IMR-90 (cell line): ENCODE measurements around the gene TSSK3. TPM values are rescaled to one million over a fixed set of nuclear protein-coding genes. Genes with fewer than 3 reads are reported as not detected.

Experiments
- ATAC-seq: fragments of 200-7000 bp; cut with Tn5 transposase; 2 replicates; pipeline ENCODE4 v1.9.1; 2020; ENCODE audit warnings: low read depth, mild to moderate bottlenecking, moderate library complexity
- BruUV-seq: library from RNA; stranded (reverse); fragments of 400-500 nt; replicated peaks from 2 replicates; lab custom pipeline; 2021; lab: Mats Ljungman, UMichigan
- CTCF ChIA-PET: fragments of 300-600 bp; formaldehyde crosslinking; extraction: SDS; loops from one replicate; lab custom pipeline; 2021; ENCODE audit warnings: antibody characterized with exemption; lab: Yijun Ruan, JAX
- POLR2A ChIA-PET: fragments of 300-600 bp; sonication (Branson Sonifier 250); formaldehyde crosslinking; loops from one replicate; lab custom pipeline; 2022; ENCODE audit warnings: antibody characterized with exemption; ENCODE audit not compliant: unreplicated experiment; lab: Charles Lee
- DNase-seq: peaks from one replicate; pipeline ENCODE4 v3.0.0; 2013
- H2AFZ ChIP-seq: replicated peaks from 2 replicates; pipeline ENCODE3; 2013; ENCODE audit warnings: low read length, mild to moderate bottlenecking; ENCODE audit not compliant: poor library complexity
- H2AK5ac ChIP-seq: 2 replicates; pipeline ENCODE4 v1.6.1; 2013; ENCODE audit warnings: low read depth, low read length, inconsistent platforms
- H2AK9ac ChIP-seq: replicated peaks from 2 replicates; pipeline ENCODE3; 2013; ENCODE audit warnings: mild to moderate bottlenecking, low read depth, low read length, moderate library complexity; ENCODE audit not compliant: poor library complexity
- H2BK120ac ChIP-seq: 2 replicates; pipeline ENCODE4 v1.6.1; 2013; ENCODE audit warnings: low read depth, low read length, inconsistent platforms
- H2BK15ac ChIP-seq: 3 replicates; pipeline ENCODE4 v1.6.1; 2013; ENCODE audit warnings: low read depth, low read length, inconsistent platforms
- H2BK20ac ChIP-seq: 2 replicates; pipeline ENCODE4 v1.6.1; 2013; ENCODE audit warnings: low read depth, mild to moderate bottlenecking, inconsistent platforms, low read length, moderate library complexity
- H2BK5ac ChIP-seq: 2 replicates; pipeline ENCODE4 v1.6.1; 2013; ENCODE audit warnings: mild to moderate bottlenecking, low read depth, low read length, inconsistent platforms; ENCODE audit not compliant: poor library complexity, severe bottlenecking
- H3K14ac ChIP-seq: replicated peaks from 2 replicates; pipeline ENCODE4 v1.6.1; 2013; ENCODE audit warnings: low read depth, low read length, inconsistent platforms
- H3K18ac ChIP-seq: 2 replicates; pipeline ENCODE4 v1.6.1; 2013; ENCODE audit warnings: low read depth, low read length, control low read depth
- H3K23ac ChIP-seq: 2 replicates; pipeline ENCODE4 v1.6.1; 2013; ENCODE audit warnings: low read depth, low read length, inconsistent platforms
- H3K27ac ChIP-seq: 2 replicates; pipeline ENCODE4 v1.5.1; 2013; ENCODE audit warnings: mild to moderate bottlenecking, control low read depth, low read length; ENCODE audit not compliant: insufficient read depth
- H3K27me3 ChIP-seq: 2 replicates; pipeline ENCODE4 v1.6.1; 2013; ENCODE audit warnings: low read length; ENCODE audit not compliant: control insufficient read depth, insufficient read depth
- H3K36me3 ChIP-seq: 2 replicates; pipeline ENCODE4 v1.6.1; 2013; ENCODE audit warnings: low read length, mixed read lengths; ENCODE audit not compliant: control insufficient read depth, insufficient read depth
- H3K4ac ChIP-seq: 2 replicates; pipeline ENCODE4 v1.6.1; 2013; ENCODE audit warnings: low read depth, low read length, inconsistent platforms
- H3K4me1 ChIP-seq: 2 replicates; pipeline ENCODE4 v1.6.1; 2013; ENCODE audit warnings: low read length, mixed read lengths; ENCODE audit not compliant: control insufficient read depth, insufficient read depth
- H3K4me2 ChIP-seq: 2 replicates; pipeline ENCODE4 v1.6.1; 2013; ENCODE audit warnings: low read depth, mild to moderate bottlenecking, control low read depth, low read length, moderate library complexity
- H3K4me3 ChIP-seq: 2 replicates; pipeline ENCODE4 v1.5.1; 2013; ENCODE audit warnings: low read depth, mild to moderate bottlenecking, control low read depth, low read length, moderate library complexity; ENCODE audit not compliant: insufficient read depth
- H3K56ac ChIP-seq: 2 replicates; pipeline ENCODE4 v1.6.1; 2013; ENCODE audit warnings: low read length, inconsistent platforms; ENCODE audit not compliant: insufficient read depth; ENCODE audit errors: extremely low read depth
- H3K79me1 ChIP-seq, 2 experiments: 2 replicates each; pipeline ENCODE4 v1.6.1; 2013; ENCODE audit warnings: low read length in 2 of 2, inconsistent platforms in 1 of 2, low read depth in 1 of 2
- H3K9ac ChIP-seq: 2 replicates; pipeline ENCODE4 v1.6.1; 2013; ENCODE audit warnings: low read depth, low read length, control low read depth
- H3K9me1 ChIP-seq: 2 replicates; pipeline ENCODE4 v1.6.1; 2013; ENCODE audit warnings: low read length, inconsistent platforms; ENCODE audit not compliant: insufficient read depth
- H3K9me3 ChIP-seq: 2 replicates; pipeline ENCODE4 v1.6.1; 2013; ENCODE audit warnings: low read length; ENCODE audit not compliant: control insufficient read depth, insufficient read depth
- H4K20me1 ChIP-seq: 2 replicates; pipeline ENCODE4 v1.6.1; 2013; ENCODE audit warnings: low read length, inconsistent platforms; ENCODE audit not compliant: insufficient read depth
- H4K5ac ChIP-seq: 2 replicates; pipeline ENCODE4 v1.6.1; 2013; ENCODE audit warnings: mild to moderate bottlenecking, low read depth, low read length, control low read depth
- H4K8ac ChIP-seq, 2 experiments: 2 replicates each; pipeline ENCODE4 v1.6.1; 2013; ENCODE audit warnings: low read depth in 2 of 2, low read length in 2 of 2, control low read depth in 1 of 2, inconsistent platforms in 1 of 2
- H4K91ac ChIP-seq: 2 replicates; pipeline ENCODE4 v1.6.1; 2013; ENCODE audit warnings: low read depth, low read length, inconsistent platforms; ENCODE audit not compliant: insufficient read depth
- CHD1 ChIP-seq: IDR thresholded peaks from 2 replicates; pipeline ENCODE4 v1.6.1; 2012; ENCODE audit warnings: low read depth, low read length, improper control_type of control experiment
- FOS ChIP-seq: fragments of 150-350 bp; IDR thresholded peaks from 2 replicates; pipeline ENCODE4 v1.6.1; 2016; ENCODE audit warnings: low read depth, low read length
- MAZ ChIP-seq: IDR thresholded peaks from 2 replicates; pipeline ENCODE4 v1.6.1; 2012; ENCODE audit warnings: low read depth, mild to moderate bottlenecking, low read length, improper control_type of control experiment, moderate library complexity, borderline replicate concordance
- MXI1 ChIP-seq: IDR thresholded peaks from 2 replicates; pipeline ENCODE4 v1.6.1; 2012; ENCODE audit warnings: low read depth, mild to moderate bottlenecking, low read length, moderate library complexity, borderline replicate concordance
- NFE2L2 ChIP-seq: fragments of 150-350 bp; IDR thresholded peaks from 2 replicates; pipeline ENCODE4 v1.6.1; 2016; ENCODE audit warnings: low read depth, mild to moderate bottlenecking, low read length
- POLR2A ChIP-seq: IDR thresholded peaks from 2 replicates; pipeline ENCODE4 v1.6.1; 2012; ENCODE audit warnings: mild to moderate bottlenecking, low read depth, low read length
- SMC3 ChIP-seq: fragments of 150-350 bp; IDR thresholded peaks from 2 replicates; pipeline ENCODE4 v1.6.1; 2016; ENCODE audit warnings: low read depth, mild to moderate bottlenecking, antibody characterized with exemption, low read length, moderate library complexity
- WGBS, 2 experiments: methylation state at CpG; one replicate each; pipeline versions ENCODE4 v1.1.5 to v1.1.7; 2013; ENCODE audit warnings: missing lambda C conversion rate in 2 of 2; ENCODE audit not compliant: insufficient read length in 1 of 2; ENCODE audit errors: extremely low coverage in 2 of 2; 5-methylcytosine and 5-hydroxymethylcytosine counted together
- dilution Hi-C: fragments of 300-500 bp; cut with HindIII; formaldehyde crosslinking; loops from one replicate; pipeline ENCODE4 v1.14.3; 2018; ENCODE audit warnings: low sequenced_read_pairs; ENCODE audit not compliant: unreplicated experiment
- in situ Hi-C: fragments of 300-500 bp; cut with MboI; formaldehyde crosslinking; loops from 3 replicates; pipeline ENCODE4 v1.14.3; 2019; ENCODE audit warnings: low sequenced_read_pairs, inconsistent platforms, mixed read lengths
- intact Hi-C: fragments of 100-400 bp; cut with micrococcal nuclease; formaldehyde crosslinking; loops from 2 replicates; pipeline ENCODE4 v1.10.0; 2022
- polyA plus RNA-seq, 3 experiments: library from polyadenylated mRNA; depleted of rRNA; stranded (reverse); fragments of >200 nt; gene quantifications; 2 replicates each; pipeline ENCODE4 v1.2.3, GENCODE V29; 2012; ENCODE audit warnings: low replicate concordance in 1 of 3
- total RNA-seq: library from RNA; depleted of rRNA; stranded (reverse); fragments of >200 nt; gene quantifications from 2 replicates; pipeline ENCODE4 v1.2.3, GENCODE V29; 2012
- TF ChIP-seq, protein P1 (sequence below): fragments of 150-350 bp; IDR thresholded peaks from 2 replicates; pipeline ENCODE4 v1.6.1; 2016; ENCODE audit warnings: low read depth, mild to moderate bottlenecking, low read length, moderate library complexity, borderline replicate concordance

TSSK3 gene
- total and polyA plus RNA-seq, 2 of the 4 experiments (the other 2 are of a cell fraction): 0.96 TPM; not detected in 1

DNA sequence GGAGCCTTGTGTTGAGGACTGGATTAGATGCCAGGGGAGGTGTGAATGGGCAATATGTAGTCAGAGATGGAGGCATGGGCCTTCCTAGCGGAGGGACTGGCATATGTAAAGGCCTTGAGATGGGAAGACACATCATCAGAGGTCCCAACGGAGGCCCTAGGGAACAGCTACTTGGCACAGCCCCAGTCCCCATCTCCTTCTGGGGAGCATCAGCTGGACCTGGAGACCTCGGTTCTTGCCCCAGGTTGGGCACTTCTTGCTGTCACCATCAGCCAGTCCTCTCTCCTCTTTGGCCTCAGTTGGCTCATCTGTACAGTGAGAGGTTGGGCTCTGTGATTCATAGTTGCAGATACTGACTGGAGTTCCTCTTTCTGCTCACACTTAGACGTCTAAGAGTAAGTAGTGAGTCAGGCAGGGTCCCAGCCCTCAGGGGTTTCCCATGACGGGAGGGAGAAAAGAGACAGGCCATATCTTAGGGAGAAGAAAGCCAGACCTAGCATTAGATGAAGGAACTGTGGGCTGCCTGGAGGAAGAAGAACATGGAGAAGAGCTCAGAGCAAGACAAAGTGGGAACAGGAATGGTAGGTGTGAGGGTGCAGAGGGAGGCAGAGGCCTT lies 22.9 kb upstream of the TSSK3 start:
- Histone ChIP-seq H2BK5ac (no peak overlapping the region), H3K27ac (no peak overlapping the region), H3K23ac (0 out of 2 replicates have a peak overlapping the region, but pooled peaks have one; percentile 46), H3K79me1 (peaks cover 1 to 11% of the 10 kb centered on the region in 2 experiments; a peak in 3 of 4 replicates), H4K8ac (no peak overlapping the region), H3K9me3 (no peaks in the 10 kb centered on the region), H3K4me2 (no peak overlapping the region), H2BK120ac (no peak overlapping the region), H3K4me3 (no peak overlapping the region), H3K36me3 (peaks cover 2% of the 10 kb centered on the region; the same call in 1 of the 2 replicates), H3K9me1 (no peaks in the 10 kb centered on the region; the same call in 1 of the 2 replicates), H4K5ac (no peak overlapping the region), H2BK15ac (no peak overlapping the region), H2AK5ac (no peak overlapping the region; the same call in 1 of the 2 replicates), H3K9ac (no peak overlapping the region), H2AFZ (no peak overlapping the region), H2AK9ac (peak overlapping the region; percentile 69), H2BK20ac (no peak overlapping the region), H3K4me1 (peaks cover 5% of the 10 kb centered on the region), H4K91ac (no peak overlapping the region), H3K4ac (no peak overlapping the region), H3K27me3 (no peaks in the 10 kb centered on the region), H3K18ac (no peak overlapping the region), H3K14ac (no peak overlapping the region), H3K56ac (no peak overlapping the region), H4K20me1 (peaks cover 9% of the 10 kb centered on the region)
- in situ Hi-C loops: no loop called here
- BruUV-seq: no TSS peak
- ChIA-PET CTCF (interaction anchor here (0.6 kb wide), 1 partner anchor 15 kb away, joined by 4 read pairs; no protein-coding TSS in a partner anchor), POLR2A (no interaction called here)
- TF ChIP-seq, protein P1, sequence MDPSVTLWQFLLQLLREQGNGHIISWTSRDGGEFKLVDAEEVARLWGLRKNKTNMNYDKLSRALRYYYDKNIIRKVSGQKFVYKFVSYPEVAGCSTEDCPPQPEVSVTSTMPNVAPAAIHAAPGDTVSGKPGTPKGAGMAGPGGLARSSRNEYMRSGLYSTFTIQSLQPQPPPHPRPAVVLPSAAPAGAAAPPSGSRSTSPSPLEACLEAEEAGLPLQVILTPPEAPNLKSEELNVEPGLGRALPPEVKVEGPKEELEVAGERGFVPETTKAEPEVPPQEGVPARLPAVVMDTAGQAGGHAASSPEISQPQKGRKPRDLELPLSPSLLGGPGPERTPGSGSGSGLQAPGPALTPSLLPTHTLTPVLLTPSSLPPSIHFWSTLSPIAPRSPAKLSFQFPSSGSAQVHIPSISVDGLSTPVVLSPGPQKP: no peak
- peak; percentile 7; the same call in 1 of the 2 replicates for TF ChIP-seq SMC3
- peak; percentile 72 for TF ChIP-seq FOS
- TF ChIP-seq NFE2L2: no peak
- TF ChIP-seq CHD1: no peak
- no peak for TF ChIP-seq POLR2A
- no peak for TF ChIP-seq MAZ
- TF ChIP-seq MXI1: no peak
- DNase-seq: peak; percentile 86
- intact Hi-C loops: loop anchor here (5.0 kb wide), 1 partner anchor 53 kb away; the partner anchor contains the start of gene BSDC1
- dilution Hi-C loops: no loop called here
- WGBS, 2 experiments: 58% methylated on average over 2 of the region's 5 CpGs; no CpG with 5 or more reads in 1 of the 2 experiments
- ATAC-seq: no peak
